ENCODE results near the gene GLUL. TPM values are rescaled to one million over a fixed set of nuclear protein-coding genes. Genes with fewer than 3 reads are reported as not detected.

The GLUL gene
- 100 to 1,000 TPM in 2 of 3 donors, 10 to 100 TPM in 1; 73.3 to 127 (median 115) TPM for polyA plus RNA-seq

DNA sequence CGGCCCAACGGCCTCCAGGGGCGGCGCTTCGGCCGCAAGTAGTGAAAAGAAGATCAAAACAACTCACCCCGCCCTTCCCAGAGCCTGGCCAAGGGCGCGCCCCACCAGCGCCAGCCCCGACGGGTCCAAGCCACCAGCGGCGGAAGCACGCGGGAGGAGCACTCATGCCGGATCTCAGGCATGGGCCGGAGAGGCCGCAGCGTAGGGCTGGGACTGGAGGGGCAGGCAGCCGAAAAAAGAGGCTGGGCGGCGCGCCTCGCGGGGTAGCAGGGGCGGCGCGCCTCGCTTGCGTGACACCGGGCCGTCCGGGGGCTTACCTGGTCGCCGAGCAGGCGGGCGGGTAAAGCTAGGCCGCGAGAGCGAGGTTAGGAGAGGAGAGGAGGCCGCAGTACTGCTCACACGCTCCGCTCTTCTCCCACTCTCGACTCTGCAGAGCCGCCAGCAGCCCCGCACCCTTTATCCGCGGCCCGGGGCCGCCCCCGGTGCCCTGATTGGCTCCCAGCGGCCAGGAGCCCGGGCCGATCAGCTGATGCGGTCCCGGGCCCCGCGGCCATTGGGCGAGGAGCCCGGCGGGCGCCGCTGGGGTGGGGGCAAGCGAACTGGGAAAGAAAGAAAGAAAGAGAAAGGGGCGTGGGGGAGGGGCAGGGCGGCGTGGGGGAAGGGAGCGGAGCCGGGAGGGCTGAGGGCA, at the start of gene GLUL:
Gene GLUL (minus strand): TSS at position 429 of the 688 bp plus-strand sequence. CDS start 3,053 bp downstream, outside the sequence.
- Mint-ChIP-seq H3K4me3 (peak within 1 kb of the TSS; percentile 94 to 98 (median 97)), H3K36me3 (peaks cover 0 to 14% (median 13%) of the 10 kb centered on the region in 3 donors), H3K27me3 (ENCODE audit: low read depth in 3 of 3) (peaks cover 4 to 11% (median 7%) of the 10 kb centered on the region in 3 donors), H3K27ac (peak within 1 kb of the TSS; percentile 14 to 90 (median 86)), H3K4me1 (peaks cover 30 to 39% of the 10 kb centered on the region in 2 donors), H3K9me3 (no peaks in the 10 kb centered on the region)
- peak; percentile 77 to 83 (median 79) for DNase-seq

DNA sequence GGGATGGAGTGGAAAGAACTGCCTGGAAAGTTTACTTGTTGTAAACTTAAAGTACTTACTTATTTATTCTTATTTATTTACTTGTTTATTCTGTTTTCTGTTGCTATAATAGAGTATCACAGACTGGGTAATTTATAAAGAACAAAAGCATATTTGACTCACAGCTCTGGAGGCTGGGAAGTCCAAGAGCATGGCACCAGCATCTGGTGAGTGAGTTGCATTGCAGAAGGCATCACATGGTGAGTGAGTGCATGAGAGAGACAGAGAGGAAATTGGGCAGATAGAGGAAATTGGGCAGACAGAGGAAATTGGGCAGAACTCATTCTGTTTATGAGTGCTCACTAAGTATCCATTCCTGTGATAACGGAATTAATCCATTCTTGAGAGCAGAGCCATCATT, 46.7 kb upstream of the GLUL start:
- Mint-ChIP-seq H3K27me3 (ENCODE audit: low read depth in 3 of 3) (peaks cover 2 to 6% (median 3%) of the 10 kb centered on the region in 3 donors), H3K4me1 (no peaks in the 10 kb centered on the region), H3K9me3 (peaks cover 0 to 2% (median under 1%) of the 10 kb centered on the region in 6 donors), H3K36me3 (no peaks in the 10 kb centered on the region), H3K27ac (no peak overlapping the region), H3K4me3 (no peak overlapping the region)
- no peak for DNase-seq

DNA sequence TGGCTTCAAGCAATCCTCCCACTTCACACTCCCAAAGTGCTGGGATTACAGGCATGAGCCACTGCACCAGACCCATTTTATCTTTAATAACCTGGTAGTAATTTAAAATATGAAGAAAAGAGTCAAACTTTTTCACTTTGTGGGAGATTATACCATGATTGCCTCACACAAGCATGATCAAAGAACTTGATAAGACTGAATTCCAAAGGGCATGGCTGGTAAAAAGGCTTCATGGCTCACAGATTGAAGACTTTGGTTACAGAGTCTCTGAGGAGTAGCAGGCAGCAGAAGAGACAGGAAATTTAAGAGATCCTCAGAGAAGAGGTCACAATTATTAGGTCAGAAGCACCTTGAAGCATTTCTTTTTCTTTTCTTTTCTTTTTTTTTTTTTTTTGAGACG, 42.0 kb upstream of the GLUL start:
- Mint-ChIP-seq H3K27me3 (ENCODE audit: low read depth in 3 of 3) (peaks cover 0 to 5% (median 4%) of the 10 kb centered on the region in 3 donors), H3K4me3 (no peak overlapping the region), H3K4me1 (peaks cover 8 to 13% of the 10 kb centered on the region in 2 donors), H3K9me3 (peaks cover 0 to 2% (median under 1%) of the 10 kb centered on the region in 6 donors), H3K36me3 (no peaks in the 10 kb centered on the region), H3K27ac (no peak overlapping the region)
- no peak for DNase-seq

DNA sequence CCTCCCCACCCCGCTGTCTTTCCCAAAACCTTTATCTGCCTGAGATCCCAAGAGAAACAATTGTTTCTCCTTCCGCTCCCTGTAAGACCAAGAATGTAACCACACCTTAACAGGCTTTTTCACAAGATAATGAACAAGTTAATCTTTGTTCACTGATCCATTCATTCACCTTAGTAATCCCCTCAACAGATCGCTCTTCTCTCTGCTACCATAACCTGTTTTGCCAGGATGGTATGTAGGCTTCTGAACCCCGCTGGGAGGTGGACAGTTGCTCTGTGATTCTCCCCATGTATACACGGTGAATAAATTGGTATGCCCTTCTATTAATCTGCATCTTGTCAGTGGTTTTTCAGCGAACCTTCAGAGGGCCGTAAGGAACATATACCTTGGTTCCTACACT, 39.7 kb upstream of the GLUL start:
- Mint-ChIP-seq H3K36me3 (no peaks in the 10 kb centered on the region), H3K9me3 (no peaks in the 10 kb centered on the region), H3K4me3 (no peak overlapping the region), H3K27me3 (ENCODE audit: low read depth in 3 of 3) (peaks cover 0 to 4% (median 0%) of the 10 kb centered on the region in 3 donors), H3K27ac (peak overlapping the region in 1 of 6 donors; percentile 47), H3K4me1 (peaks cover 8 to 13% of the 10 kb centered on the region in 2 donors)
- DNase-seq: no peak

DNA sequence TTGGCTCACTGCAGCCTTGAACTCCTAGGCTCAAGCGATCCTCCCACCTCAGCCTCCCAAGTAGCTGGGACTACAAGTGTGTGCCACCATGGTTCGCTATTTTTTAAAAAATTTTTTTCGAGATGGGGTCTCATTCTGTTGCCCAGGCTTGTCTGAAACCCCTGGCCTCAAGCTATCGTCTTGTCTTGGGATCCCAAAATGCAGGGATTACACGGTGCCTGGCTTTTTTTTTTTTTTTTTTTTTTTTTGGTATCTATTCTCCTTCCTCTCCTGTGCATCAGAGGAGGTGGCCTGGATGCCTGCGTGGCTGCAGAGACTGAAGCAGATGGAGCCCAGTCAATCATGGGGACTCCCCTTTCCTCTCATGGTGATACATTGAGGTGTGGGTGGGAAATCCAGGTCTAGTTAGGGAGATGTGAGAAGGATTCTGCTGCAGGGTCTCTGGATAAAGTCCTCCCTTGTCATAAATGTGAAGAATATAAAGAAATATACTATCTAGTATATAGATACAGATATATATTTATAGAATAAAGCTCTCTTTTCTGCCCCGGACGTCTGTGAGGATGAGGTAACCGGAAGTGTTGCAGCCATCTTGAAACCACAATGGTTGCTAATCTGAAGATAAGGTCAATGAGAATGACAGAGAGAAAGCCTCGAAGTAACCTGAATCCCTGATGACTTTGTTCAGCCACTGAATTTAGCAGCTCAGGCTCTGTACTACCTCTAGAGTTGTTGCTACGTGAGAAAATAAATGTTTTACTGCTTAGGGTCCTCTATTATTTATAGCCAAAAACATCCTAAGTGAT, 38.9 kb upstream of the GLUL start:
- H3K9me3 Mint-ChIP-seq: no peaks in the 10 kb centered on the region
- peak; percentile 10 to 54 (median 15) for DNase-seq
- H3K36me3 Mint-ChIP-seq: no peaks in the 10 kb centered on the region
- peak overlapping the region in 2 of 5 donors; percentile 50 to 64 for H3K4me3 Mint-ChIP-seq
- H3K4me1 Mint-ChIP-seq: peaks cover 8 to 13% of the 10 kb centered on the region in 2 donors
- peak overlapping the region in 2 of 6 donors; percentile 62 to 82 for H3K27ac Mint-ChIP-seq
- H3K27me3 Mint-ChIP-seq (ENCODE audit: low read depth in 3 of 3): peaks cover 0 to 4% (median 0%) of the 10 kb centered on the region in 3 donors

DNA sequence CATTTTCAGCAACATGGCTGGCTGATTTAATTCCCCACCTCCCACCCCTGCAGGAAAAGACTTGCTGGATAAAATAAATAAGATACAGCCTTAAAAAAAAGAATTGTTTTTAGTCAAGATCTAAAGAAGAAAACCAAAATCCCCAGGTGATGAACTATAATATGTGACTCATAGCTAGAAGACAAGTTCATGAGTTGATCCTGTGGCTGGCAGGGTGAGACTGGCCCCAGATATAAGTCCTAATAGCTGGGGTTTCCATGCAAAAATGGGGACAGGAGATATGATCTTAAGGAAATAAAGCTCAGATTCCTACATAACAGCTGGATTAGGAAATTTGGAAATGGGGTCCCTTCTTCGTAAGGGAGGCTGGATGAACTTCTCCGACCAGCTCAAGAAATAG, 36.5 kb upstream of the GLUL start:
- no peak for DNase-seq
- Mint-ChIP-seq H3K4me3 (no peak overlapping the region), H3K4me1 (peaks cover 8 to 13% of the 10 kb centered on the region in 2 donors), H3K36me3 (no peaks in the 10 kb centered on the region), H3K27me3 (ENCODE audit: low read depth in 3 of 3) (peaks cover 0 to 4% (median 0%) of the 10 kb centered on the region in 3 donors), H3K9me3 (no peaks in the 10 kb centered on the region), H3K27ac (peak overlapping the region in 2 of 6 donors; percentile 57 to 83)

DNA sequence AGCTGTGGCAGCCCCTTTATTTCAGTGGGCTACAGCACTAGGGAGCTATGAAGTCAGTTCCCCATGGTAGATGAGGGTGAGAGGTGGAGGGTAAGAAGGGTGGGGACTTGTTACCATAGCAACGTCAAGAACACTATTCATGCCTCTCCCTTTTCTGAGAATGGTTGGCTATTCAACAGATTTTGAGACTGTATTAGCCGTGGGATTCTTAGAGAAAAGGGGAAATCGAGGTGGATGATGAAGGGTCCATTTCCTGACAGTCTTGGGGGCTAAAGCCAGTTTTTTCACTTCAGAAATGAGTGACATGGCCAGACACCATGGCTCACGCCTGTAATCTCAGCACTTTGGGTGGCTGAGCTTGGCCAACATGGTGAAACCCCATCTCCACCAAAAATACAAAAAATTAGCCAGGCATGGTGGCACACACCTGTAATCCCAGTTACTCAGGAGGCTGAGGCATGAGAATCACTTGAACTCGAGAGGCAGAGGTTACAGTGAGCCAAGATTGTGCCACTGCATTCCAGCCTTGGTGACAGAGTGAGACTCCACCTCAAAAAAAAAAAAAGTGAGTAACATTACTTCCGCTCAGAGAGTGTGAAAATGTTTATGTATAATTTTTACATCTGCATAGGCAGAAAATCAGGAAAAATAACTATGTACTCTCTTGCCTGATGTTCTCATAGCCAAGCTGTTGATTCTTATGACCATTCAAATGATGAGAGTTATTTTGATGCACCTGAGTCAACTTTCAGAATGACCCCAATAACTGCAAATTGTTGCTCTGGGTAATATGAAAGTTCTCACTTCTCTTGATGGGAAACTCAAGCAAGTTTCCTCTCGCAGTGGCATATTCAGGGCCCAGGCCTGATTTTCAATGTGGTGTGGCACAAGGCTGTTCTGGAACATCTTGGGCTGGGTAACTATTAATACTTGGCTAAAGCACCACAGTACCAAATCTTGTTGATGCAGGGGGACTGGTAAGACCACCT, 35.1 kb upstream of the GLUL start:
- peaks cover 0 to 4% (median 0%) of the 10 kb centered on the region in 3 donors for H3K27me3 Mint-ChIP-seq (ENCODE audit: low read depth in 3 of 3)
- peak overlapping the region in 1 of 5 donors; percentile 65 for H3K4me3 Mint-ChIP-seq
- H3K36me3 Mint-ChIP-seq: no peaks in the 10 kb centered on the region
- DNase-seq: peak in 1 of 3 donors; percentile 18
- no peaks in the 10 kb centered on the region for H3K9me3 Mint-ChIP-seq
- H3K4me1 Mint-ChIP-seq: peaks cover 7 to 13% of the 10 kb centered on the region in 2 donors
- peak overlapping the region in 2 of 6 donors; percentile 51 to 83 for H3K27ac Mint-ChIP-seq

DNA sequence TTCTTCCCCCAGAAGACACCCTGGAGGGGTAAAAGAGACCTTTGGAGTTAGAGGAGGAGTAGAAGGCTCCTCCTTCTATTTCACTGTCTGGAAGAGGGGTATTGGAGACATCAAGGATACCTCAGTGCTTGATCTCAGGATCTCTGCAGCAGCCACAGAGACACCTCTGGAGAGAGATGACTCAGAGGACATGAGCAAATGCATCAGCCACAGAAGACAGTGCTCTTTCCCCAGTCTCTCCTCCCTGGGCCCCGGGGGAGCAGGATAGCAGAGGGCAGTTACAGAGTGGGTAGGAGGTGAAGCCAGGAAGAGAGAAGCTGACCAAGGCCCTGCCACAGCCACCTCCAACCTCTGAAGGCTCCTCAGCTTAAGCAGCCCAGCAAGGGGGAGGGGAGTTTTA, 24.2 kb upstream of the GLUL start:
- Mint-ChIP-seq H3K36me3 (no peaks in the 10 kb centered on the region), H3K9me3 (peaks cover 0 to 3% (median 0%) of the 10 kb centered on the region in 6 donors), H3K4me1 (no peaks in the 10 kb centered on the region), H3K4me3 (no peak overlapping the region), H3K27me3 (ENCODE audit: low read depth in 3 of 3) (peaks cover 3 to 10% (median 5%) of the 10 kb centered on the region in 3 donors), H3K27ac (no peak overlapping the region)
- no peak for DNase-seq

DNA sequence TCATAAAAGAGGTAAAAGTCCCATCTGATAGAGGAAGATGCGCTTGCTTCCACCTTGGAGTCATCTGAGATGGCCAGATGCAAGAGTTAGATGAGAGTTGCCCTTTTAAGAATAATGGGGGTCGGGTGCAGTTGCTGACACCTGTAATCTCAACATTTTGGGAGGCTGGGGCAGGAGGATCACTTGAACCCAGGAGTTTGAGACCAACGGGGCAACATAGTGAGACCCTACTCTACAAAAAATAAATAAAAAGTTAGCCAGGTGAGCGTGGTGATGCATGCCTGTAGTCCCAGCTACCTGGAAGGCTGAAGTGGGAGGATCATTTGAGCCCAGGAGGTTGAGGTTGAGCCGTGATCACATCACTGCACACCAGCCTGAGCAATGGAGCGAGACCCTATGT, 22.4 kb upstream of the GLUL start:
- H3K36me3 Mint-ChIP-seq: no peaks in the 10 kb centered on the region
- no peaks in the 10 kb centered on the region for H3K4me1 Mint-ChIP-seq
- H3K9me3 Mint-ChIP-seq: peaks cover 0 to 3% (median 0%) of the 10 kb centered on the region in 6 donors
- H3K27ac Mint-ChIP-seq: no peak overlapping the region
- H3K27me3 Mint-ChIP-seq (ENCODE audit: low read depth in 3 of 3): peaks cover 3 to 11% (median 5%) of the 10 kb centered on the region in 3 donors
- no peak for DNase-seq
- H3K4me3 Mint-ChIP-seq: no peak overlapping the region

DNA sequence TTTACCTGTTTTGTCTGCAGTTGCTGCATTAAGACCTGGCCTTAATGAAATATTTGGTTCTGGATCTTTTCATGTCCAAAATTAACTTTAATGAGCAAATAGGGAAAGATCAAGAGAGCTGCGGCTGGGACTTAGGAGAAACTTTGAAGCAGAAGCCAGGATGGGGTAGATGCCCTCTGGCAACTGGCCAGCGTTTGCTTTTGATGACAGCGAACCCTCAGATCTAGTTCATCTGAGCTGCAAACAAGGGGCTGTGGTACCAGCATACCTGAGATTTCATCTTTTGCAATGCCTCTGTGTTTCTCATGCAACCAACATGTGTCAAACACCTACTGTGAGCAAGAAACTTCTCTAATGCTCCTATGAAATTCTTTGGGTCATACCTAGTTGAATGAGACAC, 21.9 kb upstream of the GLUL start:
- Mint-ChIP-seq H3K4me1 (no peaks in the 10 kb centered on the region), H3K27ac (no peak overlapping the region), H3K36me3 (no peaks in the 10 kb centered on the region), H3K4me3 (no peak overlapping the region), H3K27me3 (ENCODE audit: low read depth in 3 of 3) (peaks cover 3 to 7% (median 5%) of the 10 kb centered on the region in 3 donors), H3K9me3 (peaks cover 0 to 3% (median 0%) of the 10 kb centered on the region in 6 donors)
- DNase-seq: no peak

DNA sequence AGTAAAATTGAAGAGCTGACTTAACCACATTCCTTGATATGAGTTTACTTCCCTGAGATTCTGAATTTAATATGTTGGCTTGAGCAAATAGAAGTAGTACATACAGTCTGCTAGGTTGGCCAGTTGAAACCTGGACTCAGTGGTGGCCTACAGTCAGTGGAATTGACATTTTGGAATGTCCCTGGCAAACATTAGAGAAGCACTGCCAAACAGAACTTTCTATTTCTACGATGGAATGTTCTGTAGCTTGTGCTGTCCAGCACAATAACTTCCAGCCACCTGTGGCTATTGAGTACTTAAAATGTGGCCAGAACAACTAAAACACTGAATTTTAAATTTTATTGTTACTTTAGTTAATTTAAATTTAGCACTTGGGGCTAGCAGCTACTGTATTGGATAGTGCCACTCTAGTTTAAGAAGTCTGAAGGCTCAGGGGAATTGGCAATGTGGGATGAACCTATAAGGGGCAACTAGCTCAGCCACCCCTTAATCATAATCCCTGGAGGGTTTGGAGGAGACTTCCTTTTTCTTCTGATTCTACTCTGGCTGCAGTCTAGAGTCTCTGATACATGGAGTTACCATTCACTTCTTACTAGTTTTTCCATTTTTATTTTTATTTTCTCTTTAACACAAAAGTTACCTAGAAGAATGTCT, 19.2 kb upstream of the GLUL start:
- H3K4me3 Mint-ChIP-seq: no peak overlapping the region
- no peak for DNase-seq
- H3K9me3 Mint-ChIP-seq: peaks cover 0 to 3% (median 0%) of the 10 kb centered on the region in 6 donors
- peaks cover 8 to 12% (median 10%) of the 10 kb centered on the region in 3 donors for H3K27me3 Mint-ChIP-seq (ENCODE audit: low read depth in 3 of 3)
- no peaks in the 10 kb centered on the region for H3K36me3 Mint-ChIP-seq
- H3K27ac Mint-ChIP-seq: no peak overlapping the region
- H3K4me1 Mint-ChIP-seq: no peaks in the 10 kb centered on the region

DNA sequence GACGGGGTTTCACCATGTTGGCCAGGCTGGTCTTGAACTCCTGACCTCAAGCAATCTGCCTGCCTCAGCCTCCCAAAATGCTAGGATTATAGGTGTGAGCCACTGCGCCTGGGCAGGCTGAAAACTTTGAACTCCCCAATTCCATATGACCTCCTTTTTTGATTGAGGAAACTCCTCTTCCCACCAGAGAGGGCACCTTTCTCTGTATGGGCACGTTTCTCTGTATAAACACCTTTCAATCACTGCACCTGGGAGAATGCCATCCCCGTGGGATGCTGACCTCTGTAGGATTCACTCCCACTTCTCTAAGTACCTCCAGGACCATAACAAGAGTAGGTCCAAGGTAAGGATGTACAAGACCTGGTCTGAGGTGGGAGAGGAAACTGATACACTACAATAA, 18.5 kb upstream of the GLUL start:
- Mint-ChIP-seq H3K27me3 (ENCODE audit: low read depth in 3 of 3) (peaks cover 8 to 16% (median 12%) of the 10 kb centered on the region in 3 donors), H3K4me3 (no peak overlapping the region), H3K27ac (no peak overlapping the region), H3K4me1 (no peaks in the 10 kb centered on the region), H3K36me3 (no peaks in the 10 kb centered on the region), H3K9me3 (peaks cover 0 to 3% (median 0%) of the 10 kb centered on the region in 6 donors)
- DNase-seq: no peak
